ENCODE measurements around the gene APH1A. TPM values are rescaled to one million over a fixed set of nuclear protein-coding genes. Genes with fewer than 3 reads are reported as not detected.

The APH1A gene
- total and polyA plus RNA-seq, 3 donors from 2014 or later = 64.0 to 102 (median 86.2) TPM

- WGBS, 2 donors = 32 to 37% methylated on average over 6 of the region's 6 CpGs
- H3K4me3 ChIP-seq = no peak overlapping the region
- intact Hi-C loops (cut with DNase I; ENCODE audit: low total_unique reads) = no loop called here
- no peaks in the 10 kb centered on the region for H3K36me3 ChIP-seq (ENCODE audit: low read depth, missing control alignments)
- DNase-seq = peak; percentile 76
- H3K9me3 ChIP-seq = no peaks in the 10 kb centered on the region
- H3K4me1 ChIP-seq = peaks cover 9% of the 10 kb centered on the region
- no peaks in the 10 kb centered on the region for H3K27me3 ChIP-seq
- H3K27ac ChIP-seq = peak overlapping the region; percentile 77 to 88
- TF ChIP-seq POLR2A (IDR thresholded peaks at IDR 0.05) = no peak
- TF ChIP-seq CTCF (IDR thresholded peaks at IDR 0.05) = no peak
Observed at GRCh38 chr1:150302338-150302737, 33.5 kb upstream of the APH1A start.

- TF ChIP-seq POLR2A (IDR thresholded peaks at IDR 0.05) = no peak
- no peak for TF ChIP-seq CTCF (IDR thresholded peaks at IDR 0.05)
- intact Hi-C loops (cut with DNase I; ENCODE audit: low total_unique reads) = no loop called here
- 94 to 95% methylated on average over 3 of the region's 3 CpGs for WGBS, 2 donors
- Histone ChIP-seq H3K27ac (no peak overlapping the region), H3K4me3 (no peak overlapping the region), H3K36me3 (ENCODE audit: low read depth, missing control alignments) (no peaks in the 10 kb centered on the region), H3K4me1 (peaks cover 9% of the 10 kb centered on the region), H3K27me3 (no peaks in the 10 kb centered on the region), H3K9me3 (no peaks in the 10 kb centered on the region)
- DNase-seq = no peak
Observed at GRCh38 chr1:150299716-150300115, 30.9 kb upstream of the APH1A start.

- intact Hi-C loops (cut with DNase I; ENCODE audit: low total_unique reads) = no loop called here
- TF ChIP-seq CTCF (IDR thresholded peaks at IDR 0.05) = no peak
- no peak for TF ChIP-seq POLR2A (IDR thresholded peaks at IDR 0.05)
- Histone ChIP-seq H3K4me3 (no peak overlapping the region), H3K27me3 (no peaks in the 10 kb centered on the region), H3K9me3 (no peaks in the 10 kb centered on the region), H3K27ac (no peak overlapping the region), H3K4me1 (peaks cover 6% of the 10 kb centered on the region), H3K36me3 (ENCODE audit: low read depth, missing control alignments) (no peaks in the 10 kb centered on the region)
- no peak for DNase-seq
- 92 to 94% methylated on average over 2 of the region's 2 CpGs for WGBS, 2 donors
Observed at GRCh38 chr1:150295476-150295875, 26.7 kb upstream of the APH1A start.

- Histone ChIP-seq H3K27ac (peak within 1 kb of the TSS; percentile 78 to 91), H3K27me3 (no peaks in the 10 kb centered on the region), H3K4me3 (peak within 1 kb of the TSS; percentile 72 to 81), H3K4me1 (peaks cover 6% of the 10 kb centered on the region), H3K36me3 (ENCODE audit: low read depth, missing control alignments) (no peaks in the 10 kb centered on the region), H3K9me3 (no peaks in the 10 kb centered on the region)
- peak; percentile 96 for DNase-seq
- WGBS, 2 donors = 3% methylated on average over 43 of the region's 43 CpGs
- intact Hi-C loops (cut with DNase I; ENCODE audit: low total_unique reads) = no loop called here
- TF ChIP-seq POLR2A (IDR thresholded peaks at IDR 0.05) (peak; percentile 32), CTCF (IDR thresholded peaks at IDR 0.05) (no peak)
Observed at GRCh38 chr1:150293433-150294253, 24.8 kb upstream of the APH1A start, which contains the start of gene MRPS21. TSS of gene MRPS21 (plus strand) at chr1:150293861. CDS start at chr1:150294367, 506 bp downstream.
